ENCODE data around the gene MAML3.

DNA sequence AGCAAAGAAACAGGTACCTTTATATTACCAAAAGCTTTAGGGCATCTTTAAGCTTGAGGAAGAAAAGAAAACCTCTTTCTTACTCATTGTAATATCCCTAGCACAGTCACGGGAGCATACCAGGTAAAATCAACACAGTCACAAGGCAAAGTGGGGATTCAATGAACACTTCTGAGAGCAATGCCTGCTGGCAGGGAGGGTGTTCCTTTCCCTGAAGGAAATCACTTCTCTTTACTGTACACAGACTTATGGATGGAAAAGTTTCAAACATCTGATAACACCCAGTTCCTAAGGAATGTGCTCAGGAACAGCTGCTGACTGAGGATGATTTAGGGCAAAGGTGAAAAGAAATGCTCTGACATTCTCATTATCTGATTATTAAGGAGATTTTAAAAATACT, 94.8 kb downstream of the MAML3 start:
- TF ChIP-seq, protein P1, sequence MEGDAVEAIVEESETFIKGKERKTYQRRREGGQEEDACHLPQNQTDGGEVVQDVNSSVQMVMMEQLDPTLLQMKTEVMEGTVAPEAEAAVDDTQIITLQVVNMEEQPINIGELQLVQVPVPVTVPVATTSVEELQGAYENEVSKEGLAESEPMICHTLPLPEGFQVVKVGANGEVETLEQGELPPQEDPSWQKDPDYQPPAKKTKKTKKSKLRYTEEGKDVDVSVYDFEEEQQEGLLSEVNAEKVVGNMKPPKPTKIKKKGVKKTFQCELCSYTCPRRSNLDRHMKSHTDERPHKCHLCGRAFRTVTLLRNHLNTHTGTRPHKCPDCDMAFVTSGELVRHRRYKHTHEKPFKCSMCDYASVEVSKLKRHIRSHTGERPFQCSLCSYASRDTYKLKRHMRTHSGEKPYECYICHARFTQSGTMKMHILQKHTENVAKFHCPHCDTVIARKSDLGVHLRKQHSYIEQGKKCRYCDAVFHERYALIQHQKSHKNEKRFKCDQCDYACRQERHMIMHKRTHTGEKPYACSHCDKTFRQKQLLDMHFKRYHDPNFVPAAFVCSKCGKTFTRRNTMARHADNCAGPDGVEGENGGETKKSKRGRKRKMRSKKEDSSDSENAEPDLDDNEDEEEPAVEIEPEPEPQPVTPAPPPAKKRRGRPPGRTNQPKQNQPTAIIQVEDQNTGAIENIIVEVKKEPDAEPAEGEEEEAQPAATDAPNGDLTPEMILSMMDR (IDR thresholded peaks at IDR 0.05), result no peak
- TF ChIP-seq POLR2AphosphoS5 (IDR thresholded peaks at IDR 0.05) (no peak), EP300 (IDR thresholded peaks at IDR 0.05) (no peak)

Data from suprapubic skin (tissue), 4 donors.